Measurements from ENCODE around the gene TRAPPC6A. TPM values are rescaled to one million over a fixed set of nuclear protein-coding genes. Genes with fewer than 3 reads are reported as not detected.

The TRAPPC6A gene
- total RNA-seq, 1 experiment from 2014 or later, result 59.9 TPM

DNA sequence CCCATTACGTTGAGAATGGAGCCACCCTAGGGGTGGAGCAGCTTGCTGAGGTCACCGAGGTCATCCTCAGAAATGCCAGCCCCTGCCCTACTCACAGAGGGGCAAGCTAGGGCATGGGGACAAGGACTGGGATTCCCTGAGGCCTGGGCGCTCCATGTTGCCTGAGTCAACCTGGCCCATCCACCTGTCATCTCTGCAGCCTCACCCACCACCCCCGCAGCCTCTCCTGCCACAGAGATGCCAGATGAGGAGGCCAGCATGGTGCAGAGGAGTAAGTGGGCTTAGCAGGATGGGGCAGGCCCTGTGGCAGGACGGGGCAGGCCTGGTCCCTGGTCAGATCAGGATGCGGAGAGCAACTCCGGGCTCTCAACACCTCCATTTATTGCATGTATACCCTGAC lies 26.7 kb downstream of the TRAPPC6A start:
- no peak overlapping the region for H3K18ac ChIP-seq (ENCODE audit: insufficient read length, low read depth, low read length)
- no peak overlapping the region for H2AK5ac ChIP-seq (ENCODE audit: insufficient read length, low read length)
- H3K9me3 ChIP-seq (ENCODE audit: control insufficient read depth, low read depth, low read length), result no peaks in the 10 kb centered on the region
- Mint-ChIP-seq H3K9me3 (no peaks in the 10 kb centered on the region; a peak in 1 of 5 replicates), H3K4me1 (peaks cover 10 to 17% of the 10 kb centered on the region in 2 experiments), H3K27me3 (ENCODE audit: low read depth) (peaks cover 48% of the 10 kb centered on the region), H3K4me3 (no peak overlapping the region), H3K36me3 (ENCODE audit: insufficient read depth in 1 of 3, low read depth in 3 of 3) (peaks cover 0 to 3% (median 0%) of the 10 kb centered on the region in 3 experiments; a peak in 2 of 7 replicates), H3K27ac (no peak overlapping the region)
- WGBS (ENCODE audit: extremely low coverage, insufficient read length, low lambda C conversion rate), result no CpG with 5 or more reads among the region's 7 CpGs
- H2BK120ac ChIP-seq (ENCODE audit: low read depth, low read length, poor library complexity, severe bottlenecking), result no peak overlapping the region
- H2BK20ac ChIP-seq (ENCODE audit: low read depth, low read length, poor library complexity, severe bottlenecking), result no peak overlapping the region
- H2BK5ac ChIP-seq (ENCODE audit: insufficient read length, low read length), result no peak overlapping the region
- no peak overlapping the region for H4K91ac ChIP-seq (ENCODE audit: insufficient read length, low read depth, low read length)
- no peaks in the 10 kb centered on the region for H3K23me2 ChIP-seq (ENCODE audit: insufficient read length, low read depth, low read length, poor library complexity, severe bottlenecking)
- no peak overlapping the region for H3K4ac ChIP-seq (ENCODE audit: low read depth, low read length)
- H2BK12ac ChIP-seq (ENCODE audit: insufficient read length, low read depth, low read length), result no peak overlapping the region
- H3K14ac ChIP-seq (ENCODE audit: insufficient read depth, low read length), result no peak overlapping the region
- H3K79me1 ChIP-seq (ENCODE audit: insufficient read depth, low read depth, low read length, poor library complexity, severe bottlenecking), result no peaks in the 10 kb centered on the region
- peaks cover 7% of the 10 kb centered on the region; the same call in 1 of the 2 replicates for H3K27me3 ChIP-seq (ENCODE audit: insufficient read depth, low read length)
- no peak overlapping the region for H4K5ac ChIP-seq (ENCODE audit: insufficient read length, low read depth, low read length)
- no peak overlapping the region for H3K23ac ChIP-seq (ENCODE audit: insufficient read length, low read depth, low read length)
- H2BK15ac ChIP-seq (ENCODE audit: low read depth, low read length), result no peak overlapping the region
- H4K20me1 ChIP-seq (ENCODE audit: control insufficient read depth, insufficient read depth, insufficient read length), result no peaks in the 10 kb centered on the region
- H3K79me2 ChIP-seq (ENCODE audit: insufficient read depth, low read length), result no peaks in the 10 kb centered on the region
- H3K9ac ChIP-seq (ENCODE audit: extremely low read depth, insufficient read length, low read length), result no peak overlapping the region
- no peak overlapping the region for H4K8ac ChIP-seq (replicated peaks; ENCODE audit: insufficient read length, low read depth, low read length)
- H3K4me1 ChIP-seq (ENCODE audit: insufficient read depth, low read length), result no peaks in the 10 kb centered on the region
- no peak overlapping the region for H3K4me2 ChIP-seq (ENCODE audit: insufficient read depth, insufficient read length, low read length)
- no peak overlapping the region for H3K27ac ChIP-seq (ENCODE audit: insufficient read length, low read depth, low read length)
- H2AFZ ChIP-seq (ENCODE audit: low read length), result no peak overlapping the region
- H3K56ac ChIP-seq (ENCODE audit: insufficient read length, low read depth, low read length), result no peak overlapping the region
- DNase-seq, result no peak
- no peak for TF ChIP-seq CTCF (conservative IDR thresholded peaks at IDR 0.05)
- H3T11ph ChIP-seq (ENCODE audit: low read length), result no peak overlapping the region

Data from H9 (cell line).